GM21786 (cell line): Measurements from ENCODE around the gene EIF3C.
"Not testable (repeated sequence)": the region's sequence is repeated elsewhere in the genome, so short reads cannot be mapped to it uniquely, and the experiment has no call there.

Experiments
- ATAC-seq: cut with Tn5 transposase; IDR thresholded peaks from one replicate; pipeline ENCODE4 v1.9.1; 2021; ENCODE audit not compliant: unreplicated experiment

Gene EIF3C, protein sequence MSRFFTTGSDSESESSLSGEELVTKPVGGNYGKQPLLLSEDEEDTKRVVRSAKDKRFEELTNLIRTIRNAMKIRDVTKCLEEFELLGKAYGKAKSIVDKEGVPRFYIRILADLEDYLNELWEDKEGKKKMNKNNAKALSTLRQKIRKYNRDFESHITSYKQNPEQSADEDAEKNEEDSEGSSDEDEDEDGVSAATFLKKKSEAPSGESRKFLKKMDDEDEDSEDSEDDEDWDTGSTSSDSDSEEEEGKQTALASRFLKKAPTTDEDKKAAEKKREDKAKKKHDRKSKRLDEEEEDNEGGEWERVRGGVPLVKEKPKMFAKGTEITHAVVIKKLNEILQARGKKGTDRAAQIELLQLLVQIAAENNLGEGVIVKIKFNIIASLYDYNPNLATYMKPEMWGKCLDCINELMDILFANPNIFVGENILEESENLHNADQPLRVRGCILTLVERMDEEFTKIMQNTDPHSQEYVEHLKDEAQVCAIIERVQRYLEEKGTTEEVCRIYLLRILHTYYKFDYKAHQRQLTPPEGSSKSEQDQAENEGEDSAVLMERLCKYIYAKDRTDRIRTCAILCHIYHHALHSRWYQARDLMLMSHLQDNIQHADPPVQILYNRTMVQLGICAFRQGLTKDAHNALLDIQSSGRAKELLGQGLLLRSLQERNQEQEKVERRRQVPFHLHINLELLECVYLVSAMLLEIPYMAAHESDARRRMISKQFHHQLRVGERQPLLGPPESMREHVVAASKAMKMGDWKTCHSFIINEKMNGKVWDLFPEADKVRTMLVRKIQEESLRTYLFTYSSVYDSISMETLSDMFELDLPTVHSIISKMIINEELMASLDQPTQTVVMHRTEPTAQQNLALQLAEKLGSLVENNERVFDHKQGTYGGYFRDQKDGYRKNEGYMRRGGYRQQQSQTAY

DNA sequence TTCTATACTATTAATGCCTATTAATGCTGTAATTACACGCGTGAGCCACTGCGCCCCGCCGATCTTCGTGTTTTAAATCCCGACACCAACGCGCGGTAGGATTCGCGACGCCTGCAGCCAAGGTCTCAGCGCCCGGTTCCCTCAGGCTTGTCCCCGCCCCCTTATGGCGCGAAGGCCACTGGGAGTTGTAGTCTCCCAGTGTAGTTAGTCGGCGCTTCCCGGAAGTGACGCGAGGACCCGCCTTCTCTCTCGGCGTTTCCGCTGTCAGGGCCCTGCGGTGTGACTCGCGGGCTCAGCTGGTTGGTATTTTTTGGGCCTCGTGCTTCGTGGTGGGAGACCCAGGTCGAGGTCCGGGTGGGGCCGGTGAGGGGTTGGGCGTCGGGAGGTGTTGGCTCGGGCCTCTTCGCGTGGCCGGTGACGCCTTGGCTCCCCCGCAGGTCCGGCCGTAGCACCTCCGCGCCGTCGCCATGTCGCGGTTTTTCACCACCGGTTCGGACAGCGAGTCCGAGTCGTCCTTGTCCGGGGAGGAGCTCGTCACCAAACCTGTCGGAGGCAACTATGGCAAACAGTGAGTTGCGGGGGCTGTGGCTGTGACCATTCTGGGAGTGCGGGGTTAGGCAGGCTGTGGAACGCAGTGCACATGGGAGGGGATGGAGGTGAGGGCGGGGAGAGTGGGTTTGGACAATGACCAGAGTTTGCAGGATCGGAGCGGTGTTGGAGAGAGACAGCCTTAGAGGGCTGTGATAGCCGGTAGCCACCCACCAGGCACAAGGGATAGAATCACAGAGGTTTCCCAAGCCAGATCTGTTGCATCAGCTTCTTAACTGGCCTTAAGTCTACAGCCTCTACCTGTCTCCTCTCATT lies at the start of gene EIF3C:
Gene EIF3C, plus strand, starts transcription at position 245 of the 864 bp plus-strand sequence. Its CDS starts 223 bp downstream, at position 468.
- peak; percentile 98 for ATAC-seq

DNA sequence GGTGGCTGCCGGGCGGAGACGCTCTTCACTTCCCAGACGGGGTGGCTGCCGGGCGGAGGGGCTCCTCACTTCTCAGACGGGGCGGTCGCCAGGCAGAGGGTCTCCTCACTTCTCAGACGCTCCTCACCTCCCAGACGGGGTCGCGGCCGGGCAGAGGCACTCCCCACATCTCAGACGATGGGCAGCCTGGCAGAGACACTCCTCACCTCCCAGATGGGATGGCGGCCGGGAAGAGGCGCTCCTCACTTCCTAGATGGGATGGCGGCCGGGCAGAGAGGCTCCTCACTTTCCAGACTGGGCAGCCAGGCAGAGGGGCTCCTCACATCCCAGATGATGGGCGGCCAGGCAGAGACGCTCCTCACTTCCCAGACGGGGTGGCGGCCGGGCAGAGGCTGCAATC lies 45.0 kb upstream of the EIF3C start:
- not testable (repeated sequence) for ATAC-seq

DNA sequence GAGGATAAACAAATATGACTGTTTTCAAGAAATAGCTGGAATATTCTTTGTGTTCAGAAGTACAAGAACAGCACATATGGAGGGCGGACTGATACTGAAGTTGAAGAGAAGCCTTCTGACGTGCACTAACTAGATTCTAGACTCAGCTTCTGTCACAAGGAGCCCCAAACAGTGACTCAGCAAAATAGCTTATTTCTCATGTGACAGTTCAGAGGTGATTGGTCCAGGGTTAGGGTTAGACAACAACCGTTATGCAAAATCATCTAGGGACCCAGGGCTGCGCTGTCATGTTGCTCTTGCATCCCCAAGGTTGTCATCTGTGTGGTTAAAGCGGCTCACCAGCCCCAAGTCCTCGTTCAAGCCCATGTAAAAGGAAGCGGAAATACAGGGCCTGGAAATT lies 43.8 kb upstream of the EIF3C start:
- ATAC-seq, result not testable (repeated sequence)

- not testable (repeated sequence) for ATAC-seq
Measured at GRCh38 chr16:28668199-28668598, 43.1 kb upstream of the EIF3C start.

GRCh38 chr16:28688327-28688952 lies 22.8 kb upstream of the EIF3C start:
- ATAC-seq, result peak; percentile 65

GRCh38 chr16:28689425-28689824 lies 21.8 kb upstream of the EIF3C start:
- ATAC-seq, result not testable (repeated sequence)

DNA sequence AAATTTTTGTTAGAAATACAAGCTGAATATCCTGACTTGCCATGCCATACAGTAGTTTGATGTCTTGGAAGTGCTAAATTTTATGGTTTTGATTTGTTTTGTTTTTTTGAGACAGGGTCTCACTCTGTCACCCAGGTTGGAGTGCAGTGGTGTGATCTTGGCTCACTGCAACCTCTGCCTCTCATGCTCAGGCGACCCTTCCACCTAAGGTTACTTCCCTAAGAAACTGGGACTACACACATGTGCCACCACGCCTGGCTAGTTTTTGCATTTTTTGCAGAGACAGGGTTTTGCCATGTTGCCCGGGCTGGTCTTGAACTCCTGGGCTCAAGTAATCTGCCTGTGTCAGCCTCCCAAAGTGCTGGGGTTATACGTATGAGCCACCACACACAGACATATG lies 19.5 kb upstream of the EIF3C start:
- not testable (repeated sequence) for ATAC-seq

DNA sequence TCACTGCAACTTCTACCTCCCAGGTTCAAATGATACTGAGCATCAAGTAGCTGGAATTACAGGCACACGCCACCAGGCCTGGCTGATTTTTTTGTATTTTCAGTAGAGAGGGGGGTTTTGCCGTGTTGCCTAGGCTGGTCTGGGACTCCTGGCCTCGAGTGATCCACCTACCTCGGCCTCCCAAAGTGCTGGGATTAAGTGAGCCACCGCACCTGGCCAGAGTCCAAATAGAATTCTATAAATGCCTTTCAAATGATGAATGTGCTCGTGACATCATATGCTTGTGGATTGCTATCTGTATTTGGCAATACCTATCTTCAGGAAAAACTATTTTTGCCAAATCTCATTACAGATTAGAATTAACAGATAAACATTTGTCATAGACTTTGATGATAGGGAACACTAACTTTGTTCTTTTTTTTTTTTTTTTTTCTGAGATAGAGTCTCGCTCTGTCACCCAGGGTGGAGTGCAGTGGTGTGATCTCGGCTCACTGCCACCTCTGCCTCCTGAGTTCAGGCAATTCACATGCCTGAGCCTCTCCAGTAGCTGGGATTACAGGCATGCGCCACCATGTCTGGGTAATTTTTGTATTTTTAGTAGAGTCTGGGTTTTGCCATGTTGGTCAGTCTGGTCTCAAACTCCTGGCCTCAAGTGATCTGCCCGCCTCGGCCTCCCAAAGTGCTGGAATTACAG lies 17.9 kb upstream of the EIF3C start:
- ATAC-seq, result not testable (repeated sequence)

DNA sequence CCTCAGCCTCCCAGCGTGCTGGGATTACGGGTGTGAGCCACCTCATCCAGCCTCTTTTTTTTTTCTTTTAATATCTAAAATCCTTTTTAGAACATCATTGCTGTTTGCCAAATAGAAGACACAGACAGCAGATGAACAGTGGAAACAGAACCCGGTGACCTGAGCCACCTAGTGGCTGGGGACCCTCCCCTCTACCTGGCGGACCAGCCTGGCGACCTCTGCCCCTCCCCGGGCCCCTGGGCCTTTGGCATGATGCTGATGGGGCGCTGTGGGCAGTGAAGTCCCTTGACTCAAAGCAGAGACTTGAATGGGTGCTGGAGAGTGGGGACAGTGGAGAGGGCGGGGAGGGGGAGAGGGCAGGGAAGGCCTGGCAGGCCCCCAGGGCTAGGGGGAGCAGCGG lies 11.5 kb upstream of the EIF3C start:
- not testable (repeated sequence) for ATAC-seq

- ATAC-seq, result not testable (repeated sequence)
Measured at GRCh38 chr16:28700349-28700748, 10.9 kb upstream of the EIF3C start.

DNA sequence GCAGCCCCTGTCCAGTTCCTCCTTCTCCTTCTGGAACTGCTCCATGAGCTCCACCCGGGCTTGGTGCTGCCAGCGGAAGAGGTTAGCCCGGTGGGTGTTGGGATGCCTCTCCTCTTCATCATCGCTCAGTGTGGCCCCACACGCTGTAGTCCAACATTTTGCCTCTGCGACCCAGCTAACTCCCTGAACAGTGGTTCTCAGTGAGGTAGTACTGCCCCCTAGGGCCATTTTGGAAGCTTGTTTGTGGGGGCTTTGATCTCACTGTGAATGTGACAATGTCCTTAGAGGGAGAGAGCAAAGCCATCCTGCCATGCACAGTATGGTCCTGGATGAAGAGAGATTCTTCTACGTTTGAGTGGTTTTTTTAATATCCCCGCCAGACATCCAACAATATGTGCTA lies 9.9 kb upstream of the EIF3C start:
- not testable (repeated sequence) for ATAC-seq

- not testable (repeated sequence) for ATAC-seq
Measured at GRCh38 chr16:28704246-28704645, 7.0 kb upstream of the EIF3C start.

GRCh38 chr16:28722852-28723650 lies 11.8 kb downstream of the EIF3C start:
- not testable (repeated sequence) for ATAC-seq

- ATAC-seq, result not testable (repeated sequence)
Measured at GRCh38 chr16:28731253-28731652, 20.0 kb downstream of the EIF3C start.

DNA sequence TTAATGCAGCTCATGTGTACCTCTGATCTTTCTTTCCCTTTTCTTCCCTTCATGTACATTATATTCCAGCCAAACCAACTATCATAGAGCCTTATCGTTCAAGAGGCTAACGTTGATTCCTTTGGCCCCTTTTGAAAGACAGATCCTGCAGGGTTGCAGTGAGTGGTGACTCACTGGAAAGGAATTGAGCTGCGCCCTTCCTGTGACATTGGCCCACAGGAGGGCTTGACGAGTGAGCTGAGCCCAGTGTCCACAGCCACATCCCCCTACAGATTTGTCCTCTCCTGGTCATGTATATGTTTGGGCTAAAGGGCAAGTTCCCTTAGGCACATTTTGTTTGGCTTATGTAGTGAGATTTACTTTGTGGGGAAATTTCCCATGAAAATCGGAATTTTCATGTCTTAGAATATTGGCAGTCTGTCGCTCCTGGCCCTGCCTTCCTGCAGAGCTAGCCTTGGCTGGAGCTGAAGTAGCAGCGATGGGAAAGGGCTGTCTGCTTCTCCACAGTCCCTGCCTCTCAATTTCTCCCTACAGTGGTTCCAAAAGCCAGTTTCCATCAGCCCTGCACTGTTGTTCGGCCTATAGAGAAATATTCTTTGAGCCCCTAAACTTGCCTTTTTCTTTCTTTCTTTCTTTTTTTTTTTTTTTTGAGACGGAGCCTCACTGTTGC lies 21.3 kb downstream of the EIF3C start:
- not testable (repeated sequence) for ATAC-seq

GRCh38 chr16:28739787-28740186 lies 28.5 kb downstream of the EIF3C start:
- ATAC-seq, result not testable (repeated sequence)

- ATAC-seq, result not testable (repeated sequence)
Measured at GRCh38 chr16:28740631-28741030, 29.4 kb downstream of the EIF3C start.

DNA sequence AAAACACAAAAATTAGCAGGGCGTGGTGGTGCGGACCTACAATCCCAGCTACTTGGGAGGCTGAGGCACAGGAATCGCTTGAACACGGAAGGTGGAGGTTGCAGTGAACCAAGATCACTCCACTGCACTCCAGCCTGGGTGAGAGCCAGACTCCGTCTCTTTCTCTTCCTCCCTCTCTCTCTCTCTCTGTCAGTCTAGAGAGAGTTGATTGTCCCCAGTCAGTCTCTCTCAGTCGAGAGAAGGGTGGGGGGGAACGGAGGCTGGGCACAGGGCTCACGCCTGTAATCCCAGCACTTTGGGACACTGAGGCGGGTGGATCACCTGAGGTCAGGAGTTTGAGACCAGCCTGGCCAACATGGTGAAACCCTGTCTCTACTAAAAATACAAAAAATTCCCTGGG lies 30.0 kb downstream of the EIF3C start:
- not testable (repeated sequence) for ATAC-seq
